PC-3 (cell line): Measurements from ENCODE around the gene TRIM14. TPM values are rescaled to one million over a fixed set of nuclear protein-coding genes. Genes with fewer than 3 reads are reported as not detected.

Source experiments
- ATAC-seq: fragments of 200-7000 bp; cut with Tn5 transposase; 2 replicates; pipeline ENCODE4 v1.9.1; 2020; ENCODE audit warnings: mild to moderate bottlenecking, moderate library complexity
- BruUV-seq: library from RNA; stranded (reverse); fragments of 400-500 nt; replicated peaks from 2 replicates; lab custom pipeline; 2021; lab: Mats Ljungman, UMichigan
- CTCF ChIA-PET: fragments of 300-600 bp; sonication (Branson Sonifier 250); formaldehyde crosslinking; loops from one replicate; lab custom pipeline; 2022; ENCODE audit warnings: antibody characterized with exemption; lab: Charles Lee
- POLR2A ChIA-PET: fragments of 300-600 bp; sonication (Branson Sonifier 250); formaldehyde crosslinking; loops from one replicate; lab custom pipeline; 2022; ENCODE audit warnings: antibody characterized with exemption; ENCODE audit not compliant: unreplicated experiment; lab: Charles Lee
- DNase-seq: peaks from one replicate; pipeline ENCODE4 v3.0.0-alpha.2; 2015
- H2AFZ ChIP-seq: fragments of 300-600 bp; sonication (generic); 2 replicates; pipeline ENCODE4 v1.6.0; 2016; ENCODE audit warnings: antibody characterized with exemption, low read length
- H3F3A ChIP-seq: fragments of 300-600 bp; sonication (generic); one replicate; pipeline ENCODE4 v1.6.0; 2017; ENCODE audit warnings: antibody characterized with exemption, low read length, control low read depth, mild to moderate bottlenecking; ENCODE audit not compliant: unreplicated experiment
- H3K27ac ChIP-seq: fragments of 300-600 bp; sonication (generic); 2 replicates; pipeline ENCODE4 v1.5.1; 2016; ENCODE audit warnings: mild to moderate bottlenecking, low read length
- H3K27me3 ChIP-seq: fragments of 300-600 bp; sonication (generic); 2 replicates; pipeline ENCODE4 v1.6.1; 2016; ENCODE audit warnings: low read length, mixed read lengths
- H3K36me3 ChIP-seq: fragments of 300-600 bp; sonication (generic); 2 replicates; pipeline ENCODE4 v1.6.1; 2016; ENCODE audit warnings: low read depth, mixed run types, low read length, mixed read lengths
- H3K4me1 ChIP-seq: fragments of 300-600 bp; sonication (generic); 2 replicates; pipeline ENCODE4 v1.5.1; 2016; ENCODE audit warnings: low read length; ENCODE audit not compliant: insufficient read depth
- H3K4me2 ChIP-seq: fragments of 300-600 bp; sonication (generic); 2 replicates; pipeline ENCODE4 v1.6.0; 2016; ENCODE audit warnings: low read length
- H3K4me3 ChIP-seq: fragments of 300-600 bp; sonication (generic); 2 replicates; pipeline ENCODE4 v1.5.1; 2016; ENCODE audit warnings: mild to moderate bottlenecking, low read length, mixed read lengths
- H3K79me2 ChIP-seq: fragments of 300-600 bp; sonication (generic); 2 replicates; pipeline ENCODE4 v1.6.1; 2017; ENCODE audit warnings: low read length, mixed read lengths
- H3K9ac ChIP-seq: fragments of 300-600 bp; sonication (generic); 2 replicates; pipeline ENCODE4 v1.6.0; 2016; ENCODE audit warnings: mild to moderate bottlenecking, low read length
- H3K9me2 ChIP-seq: fragments of 300-600 bp; sonication (generic); replicated peaks from 2 replicates; pipeline ENCODE4 v1.6.1; 2016; ENCODE audit warnings: mixed run types, low read length, mixed read lengths
- H3K9me3 ChIP-seq: fragments of 300-600 bp; sonication (generic); 2 replicates; pipeline ENCODE4 v1.6.1; 2016; ENCODE audit warnings: low read length, mixed read lengths
- H4K20me1 ChIP-seq: fragments of 300-600 bp; sonication (generic); 2 replicates; pipeline ENCODE4 v1.6.1; 2016; ENCODE audit warnings: low read length, mixed read lengths
- CTCF ChIP-seq: fragments of 300-600 bp; sonication (generic); conservative IDR thresholded peaks from 2 replicates; pipeline ENCODE4 v1.5.1; 2017; ENCODE audit warnings: antibody characterized with exemption, low read depth, mild to moderate bottlenecking, low read length
- EZH2 ChIP-seq: fragments of 300-600 bp; sonication (generic); IDR thresholded peaks from one replicate; pipeline ENCODE4 v1.6.1; 2017; ENCODE audit warnings: antibody characterized with exemption, mild to moderate bottlenecking, low read length; ENCODE audit not compliant: unreplicated experiment
- EZH2phosphoT487 ChIP-seq: fragments of 300-600 bp; sonication (generic); IDR thresholded peaks from 2 replicates; pipeline ENCODE4 v1.6.1; 2018; ENCODE audit warnings: mild to moderate bottlenecking, antibody characterized with exemption, low read length, borderline replicate concordance
- intact Hi-C: fragments of 100-400 bp; cut with micrococcal nuclease; formaldehyde crosslinking; loops from 2 replicates; pipeline ENCODE4 v1.9.0; 2023
- total RNA-seq: library from RNA; depleted of rRNA; stranded (reverse); fragments of >200 nt; gene quantifications from 2 replicates; pipeline ENCODE4 v1.2.3, GENCODE V29; 2014

The TRIM14 gene
- total RNA-seq, 1 experiment from 2014 or later = 11.2 TPM

- Histone ChIP-seq H3K9me2 (no peaks in the 10 kb centered on the region), H3K36me3 (peaks cover 1% of the 10 kb centered on the region; the same call in 1 of the 2 replicates), H3K9ac (no peak overlapping the region), H3K27ac (no peak overlapping the region), H3K4me2 (no peak overlapping the region), H3K4me3 (no peak overlapping the region), H3F3A (no peaks in the 10 kb centered on the region), H3K9me3 (no peaks in the 10 kb centered on the region), H3K79me2 (no peaks in the 10 kb centered on the region), H4K20me1 (no peaks in the 10 kb centered on the region), H3K4me1 (no peaks in the 10 kb centered on the region), H2AFZ (no peak overlapping the region), H3K27me3 (no peaks in the 10 kb centered on the region)
- intact Hi-C loops = no loop called here
- ATAC-seq (no peak), DNase-seq (no peak)
- CTCF ChIA-PET = no interaction called here
- TF ChIP-seq CTCF (no peak), EZH2phosphoT487 (no peak), EZH2 (no peak)
- POLR2A ChIA-PET = no interaction called here
- no TSS peak for BruUV-seq
Measured at GRCh38 chr9:98087420-98088354, 31.3 kb downstream of the TRIM14 start.

- DNase-seq (no peak), ATAC-seq (no peak)
- no peaks in the 10 kb centered on the region for H3K4me1 ChIP-seq
- no TSS peak for BruUV-seq
- no peaks in the 10 kb centered on the region for H3K27me3 ChIP-seq
- no peak overlapping the region for H3K4me3 ChIP-seq
- H2AFZ ChIP-seq = no peak overlapping the region
- no peaks in the 10 kb centered on the region for H3K9me3 ChIP-seq
- H3K79me2 ChIP-seq = no peaks in the 10 kb centered on the region
- POLR2A ChIA-PET = interaction anchor here (0.6 kb wide), 1 partner anchor 16 kb away, joined by 11 read pairs; no protein-coding TSS in a partner anchor
- no peak overlapping the region for H3K27ac ChIP-seq
- peaks cover 11% of the 10 kb centered on the region for H3K36me3 ChIP-seq
- no peaks in the 10 kb centered on the region for H4K20me1 ChIP-seq
- intact Hi-C loops = no loop called here
- H3K4me2 ChIP-seq = no peak overlapping the region
- no peaks in the 10 kb centered on the region for H3F3A ChIP-seq
- H3K9ac ChIP-seq = no peak overlapping the region
- CTCF ChIA-PET = no interaction called here
- no peaks in the 10 kb centered on the region for H3K9me2 ChIP-seq
- no peak for TF ChIP-seq EZH2phosphoT487
- no peak for TF ChIP-seq EZH2
- no peak for TF ChIP-seq CTCF
Measured at GRCh38 chr9:98086461-98086860, 32.6 kb downstream of the TRIM14 start.

- ATAC-seq (no peak), DNase-seq (peak; percentile 3)
- peaks cover 15% of the 10 kb centered on the region for H3K36me3 ChIP-seq
- TF ChIP-seq EZH2 (no peak), EZH2phosphoT487 (no peak), CTCF (no peak)
- H4K20me1 ChIP-seq = no peaks in the 10 kb centered on the region
- H2AFZ ChIP-seq = no peak overlapping the region
- H3K4me3 ChIP-seq = no peak overlapping the region
- no peaks in the 10 kb centered on the region for H3K9me3 ChIP-seq
- H3F3A ChIP-seq = no peaks in the 10 kb centered on the region
- H3K9me2 ChIP-seq = no peaks in the 10 kb centered on the region
- H3K27me3 ChIP-seq = no peaks in the 10 kb centered on the region
- no peaks in the 10 kb centered on the region for H3K79me2 ChIP-seq
- BruUV-seq = no TSS peak
- intact Hi-C loops = no loop called here
- CTCF ChIA-PET = no interaction called here
- 0 out of 2 replicates have a peak, but pooled peaks cover 3% of the 10 kb centered on the region for H3K4me1 ChIP-seq
- H3K4me2 ChIP-seq = no peak overlapping the region
- POLR2A ChIA-PET = interaction anchor here (0.5 kb wide), 1 partner anchor 29 kb away, joined by 7 read pairs; no protein-coding TSS in a partner anchor
- no peak overlapping the region for H3K27ac ChIP-seq
- H3K9ac ChIP-seq = no peak overlapping the region
Measured at GRCh38 chr9:98085944-98086343, 33.1 kb downstream of the TRIM14 start.
